GM23338 (cell line): ENCODE results near the gene ANTXR2. TPM values are rescaled to one million over a fixed set of nuclear protein-coding genes. Genes with fewer than 3 reads are reported as not detected.
A peak's percentile ranks its signal among the peaks of the same experiment; 100 is the strongest.

Experiments
- ATAC-seq: fragments of 200-7000 bp; cut with Tn5 transposase; 3 replicates; pipeline ENCODE4 v1.9.1; 2020
- DNase-seq: peaks from one replicate; pipeline ENCODE4 v3.0.0-alpha.2; 2015; ENCODE audit warnings: low spot score
- H2AFZ ChIP-seq: fragments of 200-600 bp; sonication (generic); 2 replicates; pipeline ENCODE4 v1.8.0; 2016; ENCODE audit warnings: antibody characterized with exemption, mild to moderate bottlenecking, moderate library complexity
- H3F3A ChIP-seq: fragments of 200-600 bp; sonication (generic); replicated peaks from 2 replicates; pipeline ENCODE4 v1.8.0; 2017; ENCODE audit warnings: antibody characterized with exemption, mixed run types, low read depth
- H3K27ac ChIP-seq: fragments of 200-600 bp; sonication (generic); 2 replicates; pipeline ENCODE4 v1.6.1; 2016; ENCODE audit warnings: low read depth
- H3K27me3 ChIP-seq: fragments of 200-600 bp; sonication (generic); 2 replicates; pipeline ENCODE4 v1.8.0; 2016; ENCODE audit warnings: mild to moderate bottlenecking, mixed run types, moderate library complexity; ENCODE audit not compliant: insufficient read depth
- H3K36me3 ChIP-seq: fragments of 200-600 bp; sonication (generic); 2 replicates; pipeline ENCODE4 v1.8.0; 2016; ENCODE audit warnings: mild to moderate bottlenecking; ENCODE audit not compliant: insufficient read depth
- H3K4me1 ChIP-seq: fragments of 200-600 bp; sonication (generic); 2 replicates; pipeline ENCODE4 v1.8.0; 2016; ENCODE audit warnings: mild to moderate bottlenecking, moderate library complexity; ENCODE audit not compliant: insufficient read depth
- H3K4me2 ChIP-seq: fragments of 200-600 bp; sonication (generic); 2 replicates; pipeline ENCODE4 v1.7.1; 2017; ENCODE audit warnings: mixed run types
- H3K4me3 ChIP-seq: fragments of 200-600 bp; sonication (generic); 2 replicates; pipeline ENCODE4 v1.6.1; 2016; ENCODE audit warnings: mixed run types
- H3K79me2 ChIP-seq: fragments of 200-600 bp; sonication (generic); replicated peaks from 2 replicates; pipeline ENCODE4 v1.8.0; 2017; ENCODE audit warnings: mild to moderate bottlenecking; ENCODE audit not compliant: insufficient read depth
- H3K9me2 ChIP-seq: fragments of 200-600 bp; sonication (generic); 2 replicates; pipeline ENCODE4 v1.8.0; 2017; ENCODE audit not compliant: insufficient read depth
- H4K20me1 ChIP-seq: fragments of 200-600 bp; sonication (generic); replicated peaks from 2 replicates; pipeline ENCODE4 v1.8.0; 2017; ENCODE audit warnings: mild to moderate bottlenecking; ENCODE audit not compliant: insufficient read depth
- H3K27ac Mint-ChIP-seq: 2 replicates; pipeline ENCODE4 v1.8.0; 2020; ENCODE audit warnings: inconsistent platforms, mild to moderate bottlenecking, moderate library complexity, mixed read lengths
- H3K27me3 Mint-ChIP-seq: 3 replicates; pipeline ENCODE4 v1.8.0; 2022; ENCODE audit warnings: low read depth, mild to moderate bottlenecking, moderate library complexity, mixed read lengths, inconsistent platforms; ENCODE audit not compliant: insufficient read depth, poor library complexity
- H3K36me3 Mint-ChIP-seq: 3 replicates; pipeline ENCODE4 v1.8.0; 2021; ENCODE audit warnings: low read depth, mild to moderate bottlenecking, inconsistent platforms, moderate library complexity, mixed read lengths
- H3K4me1 Mint-ChIP-seq: 3 replicates; pipeline ENCODE4 v1.8.0; 2020; ENCODE audit warnings: mild to moderate bottlenecking, inconsistent platforms, mixed read lengths
- H3K4me3 Mint-ChIP-seq: 3 replicates; pipeline ENCODE4 v1.8.0; 2021; ENCODE audit warnings: moderate library complexity, mild to moderate bottlenecking, inconsistent platforms, mixed read lengths
- H3K9me3 Mint-ChIP-seq: 3 replicates; pipeline ENCODE4 v1.8.0; 2020; ENCODE audit warnings: moderate library complexity, mild to moderate bottlenecking, inconsistent platforms, mixed read lengths
- polyA plus RNA-seq: library from polyadenylated mRNA; unstranded; fragments of >200 nt; fragmentation: Nextera tagmentation; extraction: Ambion mirVana; gene quantifications from 2 replicates; pipeline ENCODE4 v1.2.1, GENCODE V29; 2016
- total RNA-seq: library from RNA; depleted of rRNA; stranded (reverse); fragments of >200 nt; shearing (Covaris generic); gene quantifications from 2 replicates; pipeline ENCODE4 v1.2.3, GENCODE V29; 2014
- TF ChIP-seq, protein P1 (sequence below): fragments of 250-450 bp; sonication (Bioruptor Pico); IDR thresholded peaks from 2 replicates; pipeline ENCODE4 v1.5.0; 2020; ENCODE audit warnings: mild to moderate bottlenecking, moderate library complexity
- TF ChIP-seq, protein P2 (sequence below): IDR thresholded peaks from one replicate; pipeline ENCODE4 v1.6.1; 2018; ENCODE audit warnings: antibody characterized with exemption; ENCODE audit not compliant: unreplicated experiment

Gene ANTXR2
- total and polyA plus RNA-seq, 2 experiments from 2014 or later = 2.0 to 5.3 TPM

DNA sequence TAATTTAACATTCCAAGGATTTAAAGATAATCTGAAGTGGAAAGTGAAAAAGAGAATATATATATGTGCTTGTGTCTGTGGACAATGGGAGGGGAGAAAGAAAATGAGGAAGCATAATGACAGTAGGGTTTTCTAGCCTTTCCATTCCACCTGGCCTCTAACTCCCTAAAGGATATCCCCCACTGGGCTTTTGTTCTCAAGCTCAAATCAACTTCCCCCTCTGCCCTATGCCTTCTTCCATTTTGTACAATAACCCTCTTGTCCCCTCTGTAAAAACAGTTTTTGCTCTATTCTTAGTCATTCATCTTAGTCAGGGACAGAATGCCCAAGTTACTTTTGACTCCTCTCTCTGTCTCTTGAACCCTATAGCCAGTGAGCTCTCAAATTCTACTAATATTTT is 23.6 kb downstream of the ANTXR2 start:
- Mint-ChIP-seq H3K27me3 (peaks cover 2% of the 10 kb centered on the region), H3K9me3 (no peaks in the 10 kb centered on the region)

More for the DNA sequence above, 23.6 kb downstream of the ANTXR2 start:
- Histone ChIP-seq H3K4me2 (peak overlapping the region; percentile 4; the same call in 1 of the 2 replicates), H3K27me3 (no peaks in the 10 kb centered on the region), H3K4me1 (peaks cover 36% of the 10 kb centered on the region), H3K4me3 (no peak overlapping the region), H3K27ac (no peak overlapping the region), H4K20me1 (no peaks in the 10 kb centered on the region), H3K9me2 (peaks cover 2% of the 10 kb centered on the region; the same call in 1 of the 2 replicates), H3F3A (no peaks in the 10 kb centered on the region), H3K36me3 (no peaks in the 10 kb centered on the region), H2AFZ (no peak overlapping the region), H3K79me2 (no peaks in the 10 kb centered on the region)
- Mint-ChIP-seq H3K27ac (peak overlapping the region; percentile 36), H3K4me3 (no peak overlapping the region), H3K4me1 (peaks cover 41% of the 10 kb centered on the region), H3K36me3 (no peaks in the 10 kb centered on the region)
- peak; percentile 82 for DNase-seq
- TF ChIP-seq, protein P1, sequence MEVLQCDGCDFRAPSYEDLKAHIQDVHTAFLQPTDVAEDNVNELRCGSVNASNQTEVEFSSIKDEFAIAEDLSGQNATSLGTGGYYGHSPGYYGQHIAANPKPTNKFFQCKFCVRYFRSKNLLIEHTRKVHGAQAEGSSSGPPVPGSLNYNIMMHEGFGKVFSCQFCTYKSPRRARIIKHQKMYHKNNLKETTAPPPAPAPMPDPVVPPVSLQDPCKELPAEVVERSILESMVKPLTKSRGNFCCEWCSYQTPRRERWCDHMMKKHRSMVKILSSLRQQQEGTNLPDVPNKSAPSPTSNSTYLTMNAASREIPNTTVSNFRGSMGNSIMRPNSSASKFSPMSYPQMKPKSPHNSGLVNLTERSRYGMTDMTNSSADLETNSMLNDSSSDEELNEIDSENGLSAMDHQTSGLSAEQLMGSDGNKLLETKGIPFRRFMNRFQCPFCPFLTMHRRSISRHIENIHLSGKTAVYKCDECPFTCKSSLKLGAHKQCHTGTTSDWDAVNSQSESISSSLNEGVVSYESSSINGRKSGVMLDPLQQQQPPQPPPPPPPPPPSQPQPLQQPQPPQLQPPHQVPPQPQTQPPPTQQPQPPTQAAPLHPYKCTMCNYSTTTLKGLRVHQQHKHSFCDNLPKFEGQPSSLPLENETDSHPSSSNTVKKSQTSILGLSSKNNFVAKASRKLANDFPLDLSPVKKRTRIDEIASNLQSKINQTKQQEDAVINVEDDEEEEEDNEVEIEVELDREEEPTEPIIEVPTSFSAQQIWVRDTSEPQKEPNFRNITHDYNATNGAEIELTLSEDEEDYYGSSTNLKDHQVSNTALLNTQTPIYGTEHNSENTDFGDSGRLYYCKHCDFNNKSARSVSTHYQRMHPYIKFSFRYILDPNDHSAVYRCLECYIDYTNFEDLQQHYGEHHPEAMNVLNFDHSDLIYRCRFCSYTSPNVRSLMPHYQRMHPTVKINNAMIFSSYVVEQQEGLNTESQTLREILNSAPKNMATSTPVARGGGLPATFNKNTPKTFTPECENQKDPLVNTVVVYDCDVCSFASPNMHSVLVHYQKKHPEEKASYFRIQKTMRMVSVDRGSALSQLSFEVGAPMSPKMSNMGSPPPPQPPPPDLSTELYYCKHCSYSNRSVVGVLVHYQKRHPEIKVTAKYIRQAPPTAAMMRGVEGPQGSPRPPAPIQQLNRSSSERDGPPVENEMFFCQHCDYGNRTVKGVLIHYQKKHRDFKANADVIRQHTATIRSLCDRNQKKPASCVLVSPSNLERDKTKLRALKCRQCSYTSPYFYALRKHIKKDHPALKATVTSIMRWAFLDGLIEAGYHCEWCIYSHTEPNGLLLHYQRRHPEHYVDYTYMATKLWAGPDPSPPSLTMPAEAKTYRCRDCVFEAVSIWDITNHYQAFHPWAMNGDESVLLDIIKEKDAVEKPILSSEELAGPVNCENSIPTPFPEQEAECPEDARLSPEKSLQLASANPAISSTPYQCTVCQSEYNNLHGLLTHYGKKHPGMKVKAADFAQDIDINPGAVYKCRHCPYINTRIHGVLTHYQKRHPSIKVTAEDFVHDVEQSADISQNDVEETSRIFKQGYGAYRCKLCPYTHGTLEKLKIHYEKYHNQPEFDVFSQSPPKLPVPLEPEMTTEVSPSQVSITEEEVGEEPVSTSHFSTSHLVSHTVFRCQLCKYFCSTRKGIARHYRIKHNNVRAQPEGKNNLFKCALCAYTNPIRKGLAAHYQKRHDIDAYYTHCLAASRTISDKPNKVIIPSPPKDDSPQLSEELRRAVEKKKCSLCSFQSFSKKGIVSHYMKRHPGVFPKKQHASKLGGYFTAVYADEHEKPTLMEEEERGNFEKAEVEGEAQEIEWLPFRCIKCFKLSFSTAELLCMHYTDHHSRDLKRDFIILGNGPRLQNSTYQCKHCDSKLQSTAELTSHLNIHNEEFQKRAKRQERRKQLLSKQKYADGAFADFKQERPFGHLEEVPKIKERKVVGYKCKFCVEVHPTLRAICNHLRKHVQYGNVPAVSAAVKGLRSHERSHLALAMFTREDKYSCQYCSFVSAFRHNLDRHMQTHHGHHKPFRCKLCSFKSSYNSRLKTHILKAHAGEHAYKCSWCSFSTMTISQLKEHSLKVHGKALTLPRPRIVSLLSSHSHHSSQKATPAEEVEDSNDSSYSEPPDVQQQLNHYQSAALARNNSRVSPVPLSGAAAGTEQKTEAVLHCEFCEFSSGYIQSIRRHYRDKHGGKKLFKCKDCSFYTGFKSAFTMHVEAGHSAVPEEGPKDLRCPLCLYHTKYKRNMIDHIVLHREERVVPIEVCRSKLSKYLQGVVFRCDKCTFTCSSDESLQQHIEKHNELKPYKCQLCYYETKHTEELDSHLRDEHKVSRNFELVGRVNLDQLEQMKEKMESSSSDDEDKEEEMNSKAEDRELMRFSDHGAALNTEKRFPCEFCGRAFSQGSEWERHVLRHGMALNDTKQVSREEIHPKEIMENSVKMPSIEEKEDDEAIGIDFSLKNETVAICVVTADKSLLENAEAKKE (CRISPR knock-in tag) = 0 out of 2 replicates have a peak, but pooled peaks have one; percentile 44
- TF ChIP-seq, protein P2, sequence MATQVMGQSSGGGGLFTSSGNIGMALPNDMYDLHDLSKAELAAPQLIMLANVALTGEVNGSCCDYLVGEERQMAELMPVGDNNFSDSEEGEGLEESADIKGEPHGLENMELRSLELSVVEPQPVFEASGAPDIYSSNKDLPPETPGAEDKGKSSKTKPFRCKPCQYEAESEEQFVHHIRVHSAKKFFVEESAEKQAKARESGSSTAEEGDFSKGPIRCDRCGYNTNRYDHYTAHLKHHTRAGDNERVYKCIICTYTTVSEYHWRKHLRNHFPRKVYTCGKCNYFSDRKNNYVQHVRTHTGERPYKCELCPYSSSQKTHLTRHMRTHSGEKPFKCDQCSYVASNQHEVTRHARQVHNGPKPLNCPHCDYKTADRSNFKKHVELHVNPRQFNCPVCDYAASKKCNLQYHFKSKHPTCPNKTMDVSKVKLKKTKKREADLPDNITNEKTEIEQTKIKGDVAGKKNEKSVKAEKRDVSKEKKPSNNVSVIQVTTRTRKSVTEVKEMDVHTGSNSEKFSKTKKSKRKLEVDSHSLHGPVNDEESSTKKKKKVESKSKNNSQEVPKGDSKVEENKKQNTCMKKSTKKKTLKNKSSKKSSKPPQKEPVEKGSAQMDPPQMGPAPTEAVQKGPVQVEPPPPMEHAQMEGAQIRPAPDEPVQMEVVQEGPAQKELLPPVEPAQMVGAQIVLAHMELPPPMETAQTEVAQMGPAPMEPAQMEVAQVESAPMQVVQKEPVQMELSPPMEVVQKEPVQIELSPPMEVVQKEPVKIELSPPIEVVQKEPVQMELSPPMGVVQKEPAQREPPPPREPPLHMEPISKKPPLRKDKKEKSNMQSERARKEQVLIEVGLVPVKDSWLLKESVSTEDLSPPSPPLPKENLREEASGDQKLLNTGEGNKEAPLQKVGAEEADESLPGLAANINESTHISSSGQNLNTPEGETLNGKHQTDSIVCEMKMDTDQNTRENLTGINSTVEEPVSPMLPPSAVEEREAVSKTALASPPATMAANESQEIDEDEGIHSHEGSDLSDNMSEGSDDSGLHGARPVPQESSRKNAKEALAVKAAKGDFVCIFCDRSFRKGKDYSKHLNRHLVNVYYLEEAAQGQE = no peak
- peak; percentile 76 for ATAC-seq
